Inferior parietal cortex (tissue), 1 donor: ENCODE data around the gene EGFR.

Experiments used
- DNase-seq: peaks from one replicate; pipeline ENCODE4 v3.0.0-alpha.2; 2016; ENCODE audit errors: extremely low spot score

The EGFR gene

GRCh38 chr7:55061726-55062499 is 43.1 kb downstream of the EGFR start:
- no peak for DNase-seq

- no peak for DNase-seq
Measured at GRCh38 chr7:55063061-55063460, 44.2 kb downstream of the EGFR start.

- DNase-seq = no peak
Measured at GRCh38 chr7:55063633-55064032, 44.8 kb downstream of the EGFR start.

GRCh38 chr7:55065079-55065478 is 46.3 kb downstream of the EGFR start:
- DNase-seq = no peak

- DNase-seq = no peak
Measured at GRCh38 chr7:55065511-55066229, 46.9 kb downstream of the EGFR start.

- no peak for DNase-seq
Measured at GRCh38 chr7:55066524-55066923, 47.7 kb downstream of the EGFR start.

GRCh38 chr7:55066938-55067337 is 48.1 kb downstream of the EGFR start:
- no peak for DNase-seq

GRCh38 chr7:55067748-55068147 is 48.9 kb downstream of the EGFR start:
- DNase-seq = no peak

- DNase-seq = no peak
Measured at GRCh38 chr7:55069271-55069792, 50.5 kb downstream of the EGFR start.

- no peak for DNase-seq
Measured at GRCh38 chr7:55070271-55070743, 51.5 kb downstream of the EGFR start.

GRCh38 chr7:55070854-55071253 is 52.0 kb downstream of the EGFR start:
- DNase-seq = no peak

GRCh38 chr7:55071411-55072175 is 52.8 kb downstream of the EGFR start:
- no peak for DNase-seq

- DNase-seq = no peak
Measured at GRCh38 chr7:55072251-55072650, 53.4 kb downstream of the EGFR start.

- no peak for DNase-seq
Measured at GRCh38 chr7:55073051-55073511, 54.3 kb downstream of the EGFR start.

GRCh38 chr7:55073976-55074528 is 55.2 kb downstream of the EGFR start:
- DNase-seq = no peak

- DNase-seq = no peak
Measured at GRCh38 chr7:55075464-55076021, 56.7 kb downstream of the EGFR start.

- no peak for DNase-seq
Measured at GRCh38 chr7:55077561-55078410, 59.0 kb downstream of the EGFR start.

- DNase-seq = no peak
Measured at GRCh38 chr7:55078465-55079372, 59.9 kb downstream of the EGFR start.

GRCh38 chr7:55080000-55080623 is 61.3 kb downstream of the EGFR start:
- no peak for DNase-seq
